ENCODE results near the gene POLA1.

The POLA1 gene

GRCh38 chrX:25002661-25003020 is 308.9 kb downstream of the POLA1 start:
- Histone ChIP-seq H3K36me3 (ENCODE audit: control insufficient read depth in 2 of 2, insufficient read depth in 1 of 2, low read length in 2 of 2) (no peaks in the 10 kb centered on the region), H3K27ac (ENCODE audit: extremely low read depth, low read depth, low read length) (no peak overlapping the region), H3K4me3 (ENCODE audit: low read depth, low read length) (no peak overlapping the region), H3K9me3 (ENCODE audit: control insufficient read depth, insufficient read depth, low read depth, low read length) (no peaks in the 10 kb centered on the region), H3K4me1 (ENCODE audit: control insufficient read depth, insufficient read depth, low read length) (no peaks in the 10 kb centered on the region)
- CTCF ChIA-PET: no interaction called here
- POLR2A ChIA-PET: no interaction called here
- TF ChIP-seq GLIS2 (tag by site-specific recombination; IDR thresholded peaks at IDR 0.05) (no peak), SP2 (tag by site-specific recombination; IDR thresholded peaks at IDR 0.05) (no peak)

GRCh38 chrX:25003066-25003849 is 309.5 kb downstream of the POLA1 start:
- H3K4me1 ChIP-seq (ENCODE audit: control insufficient read depth, insufficient read depth, low read length): no peaks in the 10 kb centered on the region
- H3K9me3 ChIP-seq (ENCODE audit: control insufficient read depth, insufficient read depth, low read depth, low read length): no peaks in the 10 kb centered on the region
- H3K36me3 ChIP-seq (ENCODE audit: control insufficient read depth in 2 of 2, insufficient read depth in 1 of 2, low read length in 2 of 2): no peaks in the 10 kb centered on the region
- ChIA-PET CTCF (no interaction called here), POLR2A (no interaction called here)
- TF ChIP-seq SCRT2 (tag by site-specific recombination; IDR thresholded peaks at IDR 0.05) (no peak), GFI1B (tag by site-specific recombination; IDR thresholded peaks at IDR 0.05) (no peak), ZFP69B (tag by site-specific recombination; IDR thresholded peaks at IDR 0.05) (no peak), PBX3 (CRISPR knock-in tag; IDR thresholded peaks at IDR 0.05) (no peak), TCF7L2 (IDR thresholded peaks at IDR 0.05; ENCODE audit: borderline replicate concordance, low read depth, low read length) (no peak), ZNF645 (tag by site-specific recombination; IDR thresholded peaks at IDR 0.05) (no peak), SP2 (tag by site-specific recombination; IDR thresholded peaks at IDR 0.05) (no peak), IKZF3 (tag by site-specific recombination; IDR thresholded peaks at IDR 0.05) (no peak), ZNF2 (tag by site-specific recombination; IDR thresholded peaks at IDR 0.05) (no peak), ZNF157 (tag by site-specific recombination; IDR thresholded peaks at IDR 0.05) (no peak), HOXA7 (CRISPR knock-in tag; IDR thresholded peaks at IDR 0.05; ENCODE audit: borderline replicate concordance) (no peak), ZNF530 (tag by site-specific recombination; IDR thresholded peaks at IDR 0.05; ENCODE audit: low read depth) (no peak), ZNF433 (tag by site-specific recombination; IDR thresholded peaks at IDR 0.05; ENCODE audit: low read depth) (no peak), ZNF202 (tag by site-specific recombination; IDR thresholded peaks at IDR 0.05; ENCODE audit: borderline replicate concordance) (no peak), ZNF48 (tag by site-specific recombination; IDR thresholded peaks at IDR 0.05) (no peak), PRDM6 (tag by site-specific recombination; IDR thresholded peaks at IDR 0.05) (no peak), ZNF175 (tag by site-specific recombination; IDR thresholded peaks at IDR 0.05) (no peak), ZNF473 (tag by site-specific recombination; IDR thresholded peaks at IDR 0.05) (no peak)
- H3K4me3 ChIP-seq (ENCODE audit: low read depth, low read length): no peak overlapping the region
- H3K27ac ChIP-seq (ENCODE audit: extremely low read depth, low read depth, low read length): no peak overlapping the region

GRCh38 chrX:25004040-25004439 is 310.3 kb downstream of the POLA1 start:
- Histone ChIP-seq H3K4me1 (ENCODE audit: control insufficient read depth, insufficient read depth, low read length) (no peaks in the 10 kb centered on the region), H3K9me3 (ENCODE audit: control insufficient read depth, insufficient read depth, low read depth, low read length) (no peaks in the 10 kb centered on the region), H3K27ac (ENCODE audit: extremely low read depth, low read depth, low read length) (no peak overlapping the region), H3K4me3 (ENCODE audit: low read depth, low read length) (no peak overlapping the region), H3K36me3 (ENCODE audit: control insufficient read depth in 2 of 2, insufficient read depth in 1 of 2, low read length in 2 of 2) (no peaks in the 10 kb centered on the region)
- no peak for TF ChIP-seq RBAK (tag by site-specific recombination; IDR thresholded peaks at IDR 0.05)
- no peak for TF ChIP-seq ZNF112 (tag by site-specific recombination; IDR thresholded peaks at IDR 0.05)
- TF ChIP-seq MYNN (tag by site-specific recombination; IDR thresholded peaks at IDR 0.05; ENCODE audit: borderline replicate concordance): no peak
- TF ChIP-seq ZNF488 (tag by site-specific recombination; IDR thresholded peaks at IDR 0.05): no peak
- TF ChIP-seq ZSCAN30 (tag by site-specific recombination; IDR thresholded peaks at IDR 0.05): no peak
- no peak for TF ChIP-seq ZSCAN5A (tag by site-specific recombination; IDR thresholded peaks at IDR 0.05)
- TF ChIP-seq ZNF335 (tag by site-specific recombination; conservative IDR thresholded peaks at IDR 0.05): no peak
- POLR2A ChIA-PET: no interaction called here
- CTCF ChIA-PET: no interaction called here
